ENCODE data around the gene SMIM45.
A peak's percentile ranks its signal among the peaks of the same experiment; 100 is the strongest.

The SMIM45 gene

GRCh38 chr22:41933411-41934177 is 18.4 kb upstream of the SMIM45 start:
- Histone ChIP-seq H3K4me3 (ENCODE audit: low read length) (no peak overlapping the region), H3K36me3 (ENCODE audit: control insufficient read depth, insufficient read depth, low read length) (no peaks in the 10 kb centered on the region), H3K4me1 (ENCODE audit: control insufficient read depth, insufficient read depth, low read length) (no peaks in the 10 kb centered on the region), H3K9ac (ENCODE audit: low read length) (no peak overlapping the region), H3K27me3 (ENCODE audit: control insufficient read depth, insufficient read depth, low read length) (no peaks in the 10 kb centered on the region), H3K27ac (ENCODE audit: low read depth, low read length) (no peak overlapping the region)

GRCh38 chr22:41934284-41935014 is 17.5 kb upstream of the SMIM45 start:
- Histone ChIP-seq H3K27ac (ENCODE audit: low read depth, low read length) (no peak overlapping the region), H3K9ac (ENCODE audit: low read length) (no peak overlapping the region), H3K27me3 (ENCODE audit: control insufficient read depth, insufficient read depth, low read length) (no peaks in the 10 kb centered on the region), H3K36me3 (ENCODE audit: control insufficient read depth, insufficient read depth, low read length) (no peaks in the 10 kb centered on the region), H3K4me1 (ENCODE audit: control insufficient read depth, insufficient read depth, low read length) (peaks cover 2% of the 10 kb centered on the region), H3K4me3 (ENCODE audit: low read length) (no peak overlapping the region)

GRCh38 chr22:41935015-41935351 is 17.0 kb upstream of the SMIM45 start:
- peaks cover 2% of the 10 kb centered on the region for H3K4me1 ChIP-seq (ENCODE audit: control insufficient read depth, insufficient read depth, low read length)
- no peak overlapping the region for H3K27ac ChIP-seq (ENCODE audit: low read depth, low read length)
- no peak overlapping the region for H3K9ac ChIP-seq (ENCODE audit: low read length)
- H3K27me3 ChIP-seq (ENCODE audit: control insufficient read depth, insufficient read depth, low read length) = no peaks in the 10 kb centered on the region
- H3K36me3 ChIP-seq (ENCODE audit: control insufficient read depth, insufficient read depth, low read length) = no peaks in the 10 kb centered on the region
- no peak overlapping the region for H3K4me3 ChIP-seq (ENCODE audit: low read length)

GRCh38 chr22:41935509-41935908 is 16.4 kb upstream of the SMIM45 start:
- no peaks in the 10 kb centered on the region for H3K36me3 ChIP-seq (ENCODE audit: control insufficient read depth, insufficient read depth, low read length)
- H3K4me3 ChIP-seq (ENCODE audit: low read length) = no peak overlapping the region
- no peak overlapping the region for H3K27ac ChIP-seq (ENCODE audit: low read depth, low read length)
- H3K27me3 ChIP-seq (ENCODE audit: control insufficient read depth, insufficient read depth, low read length) = no peaks in the 10 kb centered on the region
- no peak overlapping the region for H3K9ac ChIP-seq (ENCODE audit: low read length)
- peaks cover 2% of the 10 kb centered on the region for H3K4me1 ChIP-seq (ENCODE audit: control insufficient read depth, insufficient read depth, low read length)

- Histone ChIP-seq H3K27ac (ENCODE audit: low read depth, low read length) (no peak overlapping the region), H3K9ac (ENCODE audit: low read length) (no peak overlapping the region), H3K4me1 (ENCODE audit: control insufficient read depth, insufficient read depth, low read length) (peaks cover 2% of the 10 kb centered on the region), H3K36me3 (ENCODE audit: control insufficient read depth, insufficient read depth, low read length) (no peaks in the 10 kb centered on the region), H3K4me3 (ENCODE audit: low read length) (no peak overlapping the region), H3K27me3 (ENCODE audit: control insufficient read depth, insufficient read depth, low read length) (no peaks in the 10 kb centered on the region)
Observed at GRCh38 chr22:41936894-41937169, 15.1 kb upstream of the SMIM45 start.

- H3K9ac ChIP-seq (ENCODE audit: low read length) = peak overlapping the region; percentile 52
- peak overlapping the region; percentile 44 for H3K4me3 ChIP-seq (ENCODE audit: low read length)
Observed at GRCh38 chr22:41939981-41940831, 11.7 kb upstream of the SMIM45 start.

GRCh38 chr22:41940832-41941765 is 10.9 kb upstream of the SMIM45 start:
- Histone ChIP-seq H3K4me1 (ENCODE audit: control insufficient read depth, insufficient read depth, low read length) (peaks cover 4% of the 10 kb centered on the region), H3K27ac (ENCODE audit: low read depth, low read length) (no peak overlapping the region), H3K9ac (ENCODE audit: low read length) (peak overlapping the region; percentile 6), H3K4me3 (ENCODE audit: low read length) (no peak overlapping the region), H3K27me3 (ENCODE audit: control insufficient read depth, insufficient read depth, low read length) (no peaks in the 10 kb centered on the region), H3K36me3 (ENCODE audit: control insufficient read depth, insufficient read depth, low read length) (no peaks in the 10 kb centered on the region)

More at GRCh38 chr22:41939981-41940831, 11.7 kb upstream of the SMIM45 start:
- Histone ChIP-seq H3K4me1 (ENCODE audit: control insufficient read depth, insufficient read depth, low read length) (peaks cover 2% of the 10 kb centered on the region), H3K36me3 (ENCODE audit: control insufficient read depth, insufficient read depth, low read length) (no peaks in the 10 kb centered on the region), H3K27ac (ENCODE audit: low read depth, low read length) (no peak overlapping the region), H3K27me3 (ENCODE audit: control insufficient read depth, insufficient read depth, low read length) (no peaks in the 10 kb centered on the region)

- Histone ChIP-seq H3K36me3 (ENCODE audit: control insufficient read depth, insufficient read depth, low read length) (no peaks in the 10 kb centered on the region), H3K9ac (ENCODE audit: low read length) (no peak overlapping the region), H3K4me1 (ENCODE audit: control insufficient read depth, insufficient read depth, low read length) (peaks cover 7% of the 10 kb centered on the region), H3K27ac (ENCODE audit: low read depth, low read length) (no peak overlapping the region), H3K27me3 (ENCODE audit: control insufficient read depth, insufficient read depth, low read length) (no peaks in the 10 kb centered on the region), H3K4me3 (ENCODE audit: low read length) (no peak overlapping the region)
Observed at GRCh38 chr22:41943661-41944209, 8.2 kb upstream of the SMIM45 start.

GRCh38 chr22:41946629-41947423 is 5.1 kb upstream of the SMIM45 start, which contains the start of gene CENPM:
CENPM (minus strand) TSS chr22:41947152; CDS start chr22:41947076, 76 bp downstream.
- peaks cover 5% of the 10 kb centered on the region for H3K4me1 ChIP-seq (ENCODE audit: control insufficient read depth, insufficient read depth, low read length)
- H3K9ac ChIP-seq (ENCODE audit: low read length) = no peak within 1 kb of the TSS
- peak within 1 kb of the TSS; percentile 80 for H3K4me3 ChIP-seq (ENCODE audit: low read length)
- no peaks in the 10 kb centered on the region for H3K27me3 ChIP-seq (ENCODE audit: control insufficient read depth, insufficient read depth, low read length)
- no peaks in the 10 kb centered on the region for H3K36me3 ChIP-seq (ENCODE audit: control insufficient read depth, insufficient read depth, low read length)
- H3K27ac ChIP-seq (ENCODE audit: low read depth, low read length) = peak within 1 kb of the TSS; percentile 49

GRCh38 chr22:41947424-41948080 is 4.4 kb upstream of the SMIM45 start:
- H3K36me3 ChIP-seq (ENCODE audit: control insufficient read depth, insufficient read depth, low read length) = no peaks in the 10 kb centered on the region
- H3K9ac ChIP-seq (ENCODE audit: low read length) = no peak overlapping the region
- peaks cover 5% of the 10 kb centered on the region for H3K4me1 ChIP-seq (ENCODE audit: control insufficient read depth, insufficient read depth, low read length)
- H3K27me3 ChIP-seq (ENCODE audit: control insufficient read depth, insufficient read depth, low read length) = no peaks in the 10 kb centered on the region
- H3K27ac ChIP-seq (ENCODE audit: low read depth, low read length) = no peak overlapping the region
- peak overlapping the region; percentile 80 for H3K4me3 ChIP-seq (ENCODE audit: low read length)
